ENCODE measurements around the gene ZBTB12. TPM values are rescaled to one million over a fixed set of nuclear protein-coding genes. Genes with fewer than 3 reads are reported as not detected.

Gene ZBTB12
- total RNA-seq, 1 experiment from 2014 or later = 16.2 TPM

- ChIA-PET POLR2A (ENCODE audit: unreplicated experiment) (no interaction called here), CTCF (no interaction called here)
- Histone ChIP-seq H4K20me1 (ENCODE audit: insufficient read depth) (no peaks in the 10 kb centered on the region), H3K79me2 (ENCODE audit: low read depth) (peaks cover 3% of the 10 kb centered on the region; the same call in 1 of the 2 replicates), H3K27ac (no peak overlapping the region), H3K4me1 (replicated peaks; ENCODE audit: insufficient read depth) (peaks cover 24% of the 10 kb centered on the region; the same call in 1 of the 2 replicates), H2AFZ (no peak overlapping the region), H3K36me3 (ENCODE audit: low read depth) (no peaks in the 10 kb centered on the region), H3K27me3 (ENCODE audit: insufficient read depth, low read depth) (no peaks in the 10 kb centered on the region), H3K4me3 (no peak overlapping the region), H3K9me3 (ENCODE audit: insufficient read depth, low read depth) (no peaks in the 10 kb centered on the region), H3F3A (ENCODE audit: insufficient read depth, low read depth) (peaks cover 32% of the 10 kb centered on the region), H3K9me2 (ENCODE audit: insufficient read depth) (no peaks in the 10 kb centered on the region), H3K4me2 (no peak overlapping the region)
- TF ChIP-seq CTCF (conservative IDR thresholded peaks at IDR 0.05) (no peak), EZH2 (IDR thresholded peaks at IDR 0.05; ENCODE audit: low read depth) (no peak)
- BruUV-seq (replicated peaks) = no TSS peak
- DNase-seq = no peak
- intact Hi-C loops (cut with micrococcal nuclease; ENCODE audit: unreplicated experiment) = no loop called here
These were observed 4.2 kb upstream of the ZBTB12 start for GRCh38 chr6:31906122-31906521.

GRCh38 chr6:31905041-31905440, 3.2 kb upstream of the ZBTB12 start:
- no peaks in the 10 kb centered on the region for H3K9me2 ChIP-seq (ENCODE audit: insufficient read depth)
- peaks cover 6% of the 10 kb centered on the region; the same call in 1 of the 2 replicates for H3K79me2 ChIP-seq (ENCODE audit: low read depth)
- ChIA-PET POLR2A (ENCODE audit: unreplicated experiment) (no interaction called here), CTCF (no interaction called here)
- no peak for DNase-seq
- intact Hi-C loops (cut with micrococcal nuclease; ENCODE audit: unreplicated experiment) = no loop called here
- H3K4me2 ChIP-seq = no peak overlapping the region
- peaks cover 24% of the 10 kb centered on the region for H3F3A ChIP-seq (ENCODE audit: insufficient read depth, low read depth)
- no peaks in the 10 kb centered on the region for H3K9me3 ChIP-seq (ENCODE audit: insufficient read depth, low read depth)
- peaks cover 18% of the 10 kb centered on the region; the same call in 1 of the 2 replicates for H3K4me1 ChIP-seq (replicated peaks; ENCODE audit: insufficient read depth)
- no peak overlapping the region for H3K27ac ChIP-seq
- TF ChIP-seq CTCF (conservative IDR thresholded peaks at IDR 0.05) (no peak), EZH2 (IDR thresholded peaks at IDR 0.05; ENCODE audit: low read depth) (no peak)
- no peak overlapping the region for H3K4me3 ChIP-seq
- no peak overlapping the region for H2AFZ ChIP-seq
- H4K20me1 ChIP-seq (ENCODE audit: insufficient read depth) = no peaks in the 10 kb centered on the region
- BruUV-seq (replicated peaks) = no TSS peak
- H3K27me3 ChIP-seq (ENCODE audit: insufficient read depth, low read depth) = no peaks in the 10 kb centered on the region
- no peaks in the 10 kb centered on the region for H3K36me3 ChIP-seq (ENCODE audit: low read depth)

- Histone ChIP-seq H3F3A (ENCODE audit: insufficient read depth, low read depth) (peaks cover 22% of the 10 kb centered on the region), H3K79me2 (ENCODE audit: low read depth) (peaks cover 9% of the 10 kb centered on the region; the same call in 1 of the 2 replicates), H3K36me3 (ENCODE audit: low read depth) (no peaks in the 10 kb centered on the region), H3K27me3 (ENCODE audit: insufficient read depth, low read depth) (no peaks in the 10 kb centered on the region), H3K9me2 (ENCODE audit: insufficient read depth) (no peaks in the 10 kb centered on the region), H2AFZ (no peak overlapping the region), H3K4me3 (no peak overlapping the region), H3K9me3 (ENCODE audit: insufficient read depth, low read depth) (no peaks in the 10 kb centered on the region), H3K4me2 (no peak overlapping the region), H3K4me1 (replicated peaks; ENCODE audit: insufficient read depth) (peaks cover 22% of the 10 kb centered on the region; the same call in 1 of the 2 replicates), H4K20me1 (ENCODE audit: insufficient read depth) (no peaks in the 10 kb centered on the region), H3K27ac (no peak overlapping the region)
- POLR2A ChIA-PET (ENCODE audit: unreplicated experiment) = no interaction called here
- no TSS peak for BruUV-seq (replicated peaks)
- no peak for DNase-seq
- intact Hi-C loops (cut with micrococcal nuclease; ENCODE audit: unreplicated experiment) = loop anchor here (2.0 kb wide), 1 partner anchor 49 kb away; no protein-coding TSS in a partner anchor
- CTCF ChIA-PET = interaction anchor here (0.6 kb wide), 1 partner anchor 10 kb away, joined by 5 read pairs; no protein-coding TSS in a partner anchor
- TF ChIP-seq EZH2 (IDR thresholded peaks at IDR 0.05; ENCODE audit: low read depth) (no peak), CTCF (conservative IDR thresholded peaks at IDR 0.05) (no peak)
These were observed 2.1 kb upstream of the ZBTB12 start for GRCh38 chr6:31903957-31904356.

Data from PC-9 (cell line).